ENCODE data around the gene EPHA8. TPM values are rescaled to one million over a fixed set of nuclear protein-coding genes. Genes with fewer than 3 reads are reported as not detected.

The EPHA8 gene
- total RNA-seq, 1 donor from 2014 or later: not detected

DNA sequence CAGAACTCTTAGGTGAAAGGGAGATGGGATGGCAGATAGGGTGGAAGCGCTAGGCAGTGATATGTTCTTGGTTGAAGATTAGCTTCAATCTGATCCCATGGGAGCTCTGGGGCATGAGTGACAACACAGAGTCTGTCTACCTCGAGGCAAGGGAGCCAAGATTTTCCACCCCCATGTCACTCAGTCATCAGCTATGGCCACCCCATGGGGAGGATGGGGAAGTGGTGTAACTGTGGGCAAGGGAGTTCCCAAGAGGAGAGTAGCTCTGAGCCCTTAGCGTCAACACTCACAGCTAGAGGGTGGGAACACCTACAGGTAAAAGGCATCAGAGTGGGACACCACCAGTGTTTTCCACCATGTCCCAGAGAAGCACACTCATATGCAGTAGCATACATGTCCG lies 42.9 kb downstream of the EPHA8 start:
- H3F3A ChIP-seq (ENCODE audit: low read depth): no peaks in the 10 kb centered on the region
- H3K36me3 ChIP-seq: no peaks in the 10 kb centered on the region
- no peak overlapping the region for H3K4me2 ChIP-seq
- H3K9me3 Mint-ChIP-seq: no peaks in the 10 kb centered on the region
- no peak overlapping the region for H3K9ac ChIP-seq
- no peak overlapping the region for H3K27ac Mint-ChIP-seq
- no peak overlapping the region for H3K4me3 ChIP-seq
- peaks cover 52% of the 10 kb centered on the region for H3K27me3 Mint-ChIP-seq (ENCODE audit: insufficient read depth, low read depth)
- H3K4me1 Mint-ChIP-seq: no peaks in the 10 kb centered on the region
- no peak overlapping the region for H3K4me3 Mint-ChIP-seq
- H4K20me1 ChIP-seq (ENCODE audit: low read depth): peaks cover 28% of the 10 kb centered on the region
- H3K36me3 Mint-ChIP-seq: no peaks in the 10 kb centered on the region
- H3K27ac ChIP-seq: no peak overlapping the region
- DNase-seq (ENCODE audit: low spot score): no peak
- no peaks in the 10 kb centered on the region for H3K79me2 ChIP-seq (ENCODE audit: low read depth)
- no peaks in the 10 kb centered on the region for H3K4me1 ChIP-seq
- no peak overlapping the region for H2AFZ ChIP-seq (replicated peaks)
- TF ChIP-seq EZH2phosphoT487 (IDR thresholded peaks at IDR 0.05) (no peak), EZH2 (IDR thresholded peaks at IDR 0.05) (no peak)
- TF ChIP-seq, protein P1, sequence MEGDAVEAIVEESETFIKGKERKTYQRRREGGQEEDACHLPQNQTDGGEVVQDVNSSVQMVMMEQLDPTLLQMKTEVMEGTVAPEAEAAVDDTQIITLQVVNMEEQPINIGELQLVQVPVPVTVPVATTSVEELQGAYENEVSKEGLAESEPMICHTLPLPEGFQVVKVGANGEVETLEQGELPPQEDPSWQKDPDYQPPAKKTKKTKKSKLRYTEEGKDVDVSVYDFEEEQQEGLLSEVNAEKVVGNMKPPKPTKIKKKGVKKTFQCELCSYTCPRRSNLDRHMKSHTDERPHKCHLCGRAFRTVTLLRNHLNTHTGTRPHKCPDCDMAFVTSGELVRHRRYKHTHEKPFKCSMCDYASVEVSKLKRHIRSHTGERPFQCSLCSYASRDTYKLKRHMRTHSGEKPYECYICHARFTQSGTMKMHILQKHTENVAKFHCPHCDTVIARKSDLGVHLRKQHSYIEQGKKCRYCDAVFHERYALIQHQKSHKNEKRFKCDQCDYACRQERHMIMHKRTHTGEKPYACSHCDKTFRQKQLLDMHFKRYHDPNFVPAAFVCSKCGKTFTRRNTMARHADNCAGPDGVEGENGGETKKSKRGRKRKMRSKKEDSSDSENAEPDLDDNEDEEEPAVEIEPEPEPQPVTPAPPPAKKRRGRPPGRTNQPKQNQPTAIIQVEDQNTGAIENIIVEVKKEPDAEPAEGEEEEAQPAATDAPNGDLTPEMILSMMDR (IDR thresholded peaks at IDR 0.05): no peak
- H3K27me3 ChIP-seq: peaks cover 60% of the 10 kb centered on the region
- H3K9me3 ChIP-seq (ENCODE audit: low read depth): no peaks in the 10 kb centered on the region

DNA sequence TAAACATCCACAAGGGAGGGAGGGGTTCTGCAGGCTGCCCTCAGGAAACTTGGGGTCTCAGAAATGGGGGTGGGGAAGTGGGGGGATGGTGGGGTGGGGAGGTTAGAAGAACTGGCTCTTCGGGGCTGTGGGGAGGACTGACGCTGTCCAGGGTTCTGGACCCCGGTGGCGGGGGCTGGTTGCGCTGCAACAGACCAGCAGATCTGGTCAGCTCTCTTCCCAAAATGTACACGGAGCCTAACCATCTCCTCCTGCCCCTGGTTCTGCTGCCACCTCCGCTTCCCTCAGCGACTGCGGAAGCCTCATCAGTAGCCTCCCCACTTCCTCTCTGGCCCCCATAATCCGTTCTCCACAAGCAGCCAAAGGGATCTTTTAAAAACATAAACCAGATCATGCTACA lies 43.9 kb downstream of the EPHA8 start:
- Histone ChIP-seq H3K27me3 (peaks cover 64% of the 10 kb centered on the region), H3K4me2 (no peak overlapping the region), H3K79me2 (ENCODE audit: low read depth) (no peaks in the 10 kb centered on the region), H3K4me1 (no peaks in the 10 kb centered on the region), H3K9me3 (ENCODE audit: low read depth) (no peaks in the 10 kb centered on the region), H4K20me1 (ENCODE audit: low read depth) (peaks cover 36% of the 10 kb centered on the region), H3F3A (ENCODE audit: low read depth) (no peaks in the 10 kb centered on the region), H3K27ac (no peak overlapping the region), H3K36me3 (no peaks in the 10 kb centered on the region), H2AFZ (replicated peaks) (no peak overlapping the region), H3K9ac (no peak overlapping the region), H3K4me3 (no peak overlapping the region)
- no peaks in the 10 kb centered on the region for H3K4me1 Mint-ChIP-seq
- H3K27ac Mint-ChIP-seq: no peak overlapping the region
- TF ChIP-seq EZH2phosphoT487 (IDR thresholded peaks at IDR 0.05) (no peak), EZH2 (IDR thresholded peaks at IDR 0.05) (no peak)
- TF ChIP-seq, protein P1 (IDR thresholded peaks at IDR 0.05): no peak
- H3K27me3 Mint-ChIP-seq (ENCODE audit: insufficient read depth, low read depth): peaks cover 58% of the 10 kb centered on the region
- no peaks in the 10 kb centered on the region for H3K36me3 Mint-ChIP-seq
- DNase-seq (ENCODE audit: low spot score): peak; percentile 76
- no peaks in the 10 kb centered on the region for H3K9me3 Mint-ChIP-seq
- H3K4me3 Mint-ChIP-seq: no peak overlapping the region

- Histone ChIP-seq H3K9ac (no peak overlapping the region), H3K9me3 (ENCODE audit: low read depth) (no peaks in the 10 kb centered on the region), H3K27ac (no peak overlapping the region), H4K20me1 (ENCODE audit: low read depth) (peaks cover 45% of the 10 kb centered on the region), H3K27me3 (peaks cover 71% of the 10 kb centered on the region), H3K4me2 (no peak overlapping the region), H3K4me3 (no peak overlapping the region), H3K4me1 (no peaks in the 10 kb centered on the region), H3K36me3 (no peaks in the 10 kb centered on the region), H2AFZ (replicated peaks) (no peak overlapping the region), H3K79me2 (ENCODE audit: low read depth) (no peaks in the 10 kb centered on the region), H3F3A (ENCODE audit: low read depth) (no peaks in the 10 kb centered on the region)
- Mint-ChIP-seq H3K36me3 (no peaks in the 10 kb centered on the region), H3K9me3 (no peaks in the 10 kb centered on the region), H3K4me1 (no peaks in the 10 kb centered on the region), H3K27me3 (ENCODE audit: insufficient read depth, low read depth) (peaks cover 56% of the 10 kb centered on the region), H3K27ac (no peak overlapping the region), H3K4me3 (no peak overlapping the region)
- DNase-seq (ENCODE audit: low spot score): no peak
- TF ChIP-seq, protein P1 (IDR thresholded peaks at IDR 0.05): no peak
- TF ChIP-seq EZH2phosphoT487 (IDR thresholded peaks at IDR 0.05): no peak
- no peak for TF ChIP-seq EZH2 (IDR thresholded peaks at IDR 0.05)
These were observed 45.1 kb downstream of the EPHA8 start for GRCh38 chr1:22608361-22608760.
